K562 (cell line): ENCODE measurements around the gene CROCC2. TPM values are rescaled to one million over a fixed set of nuclear protein-coding genes. Genes with fewer than 3 reads are reported as not detected.

Source experiments
- ATAC-seq: fragments of 200-7000 bp; cut with Tn5 transposase; 3 replicates; pipeline ENCODE4 v1.9.1; 2020; ENCODE audit warnings: moderate library complexity
- BruUV-seq: library from RNA; stranded (reverse); fragments of 400-500 nt; replicated peaks from 2 replicates; lab custom pipeline; 2021; lab: Mats Ljungman, UMichigan
- CTCF ChIA-PET: fragments of 300-600 bp; formaldehyde crosslinking; extraction: SDS; loops from one replicate; lab custom pipeline; 2021; ENCODE audit warnings: low intra/inter-chr PET ratio; lab: Yijun Ruan, JAX
- POLR2A ChIA-PET: fragments of 300-600, 350-650 bp; sonication (Branson Sonifier 250); formaldehyde crosslinking; extraction: SDS; loops from one replicate; lab custom pipeline; 2021; ENCODE audit warnings: antibody characterized with exemption, inconsistent platforms; lab: Yijun Ruan, JAX
- DNase-seq, 4 experiments: peaks; one replicate each; pipeline versions ENCODE4 v3.0.0 to v3.0.0-alpha.2; 2011 to 2018; ENCODE audit warnings: low spot score in 3 of 4, mixed read lengths in 3 of 4; ENCODE audit errors: extremely low read depth in 1 of 4
- FAIRE-seq: peaks from 2 replicates; lab custom pipeline; 2011; peaks lifted over from hg19 to GRCh38; lab: Jason Lieb, UNC
- H2AFZ ChIP-seq: 2 replicates; pipeline ENCODE4 v1.6.0; 2011; ENCODE audit warnings: low read depth, low read length, control low read depth, inconsistent platforms
- H3K27ac ChIP-seq: fragments of 200-600 bp; 3 replicates; pipeline ENCODE4 v1.8.0; 2011; ENCODE audit warnings: low read depth, mild to moderate bottlenecking, control low read depth, inconsistent platforms, low read length, moderate library complexity, mixed read lengths; ENCODE audit errors: extremely low read depth
- H3K27me3 ChIP-seq, 2 experiments: fragments of 300-600 bp in 1 of 2; 2 replicates in 1 of 2; 3 replicates in 1 of 2; pipeline versions ENCODE4 v1.6.0 to v1.8.0; 2011; ENCODE audit warnings: inconsistent platforms in 2 of 2, low read length in 2 of 2, mild to moderate bottlenecking in 1 of 2, mixed read lengths in 1 of 2, moderate library complexity in 1 of 2; ENCODE audit not compliant: control insufficient read depth in 2 of 2, insufficient read depth in 2 of 2
- H3K36me3 ChIP-seq: fragments of 300-600 bp; 3 replicates; pipeline ENCODE4 v1.8.0; 2011; ENCODE audit warnings: mild to moderate bottlenecking, low read length, inconsistent platforms; ENCODE audit not compliant: control insufficient read depth, insufficient read depth
- H3K4me1 ChIP-seq, 2 experiments: fragments of 200-600 bp in 1 of 2; replicated peaks in 1 of 2; 2 replicates in 1 of 2; 3 replicates in 1 of 2; pipeline versions ENCODE4 v1.5.1 to v1.8.0; 2011; ENCODE audit warnings: inconsistent platforms in 2 of 2, low read length in 2 of 2, mild to moderate bottlenecking in 1 of 2, mixed read lengths in 1 of 2, moderate library complexity in 1 of 2; ENCODE audit not compliant: control insufficient read depth in 2 of 2, insufficient read depth in 2 of 2
- H3K4me2 ChIP-seq: 2 replicates; pipeline ENCODE4 v1.6.1; 2011; ENCODE audit warnings: low read length, control low read depth, inconsistent platforms, mixed read lengths; ENCODE audit not compliant: insufficient read depth
- H3K4me3 ChIP-seq: fragments of 200-600 bp; sonication (generic), shearing (Covaris generic); 2 replicates; pipeline ENCODE4 v1.5.1; 2016; ENCODE audit warnings: control low read depth, inconsistent platforms
- H3K79me2 ChIP-seq: fragments of 200-600 bp; 3 replicates; pipeline ENCODE4 v1.8.0; 2011; ENCODE audit warnings: low read length, inconsistent platforms; ENCODE audit not compliant: control insufficient read depth, insufficient read depth
- H3K9ac ChIP-seq, 2 experiments: 2 replicates each; pipeline versions ENCODE4 v1.6.0 to v1.6.1; 2011; ENCODE audit warnings: low read depth in 2 of 2, low read length in 2 of 2, control low read depth in 1 of 2, inconsistent platforms in 1 of 2, mild to moderate bottlenecking in 1 of 2, mixed read lengths in 1 of 2; ENCODE audit not compliant: insufficient read depth in 1 of 2
- H3K9me1 ChIP-seq: one replicate; pipeline ENCODE4 v1.6.0; 2011; ENCODE audit warnings: inconsistent platforms, mild to moderate bottlenecking, low read length, moderate library complexity; ENCODE audit not compliant: control insufficient read depth, insufficient read depth
- H3K9me3 ChIP-seq: replicated peaks from 2 replicates; pipeline ENCODE4 v1.5.1; 2011; ENCODE audit warnings: low read depth, low read length, inconsistent platforms; ENCODE audit not compliant: control insufficient read depth, insufficient read depth
- H4K20me1 ChIP-seq: replicated peaks from 2 replicates; pipeline ENCODE4 v1.6.1; 2011; ENCODE audit warnings: low read length, inconsistent platforms, mixed read lengths; ENCODE audit not compliant: control insufficient read depth, insufficient read depth
- BMI1 ChIP-seq: fragments of 150-350 bp; IDR thresholded peaks from 2 replicates; pipeline ENCODE4 v1.6.1; 2014; ENCODE audit warnings: low read length
- BRD9 ChIP-seq: fragments of 450-650 bp; IDR thresholded peaks from 2 replicates; pipeline ENCODE4 v1.6.1; 2018; ENCODE audit warnings: low read depth; ENCODE audit not compliant: partially characterized antibody
- CBX3 ChIP-seq, 2 experiments: IDR thresholded peaks; 1 replicate in 1 of 2; 2 replicates in 1 of 2; pipeline ENCODE4 v1.6.1; 2012; ENCODE audit warnings: inconsistent platforms in 2 of 2, low read length in 2 of 2, borderline replicate concordance in 1 of 2, control low read depth in 1 of 2
- CBX5 ChIP-seq: IDR thresholded peaks from 2 replicates; pipeline ENCODE4 v1.6.1; 2014; ENCODE audit warnings: low read depth, borderline replicate concordance
- CREB1 ChIP-seq, 2 experiments: sonication (generic) in 1 of 2; formaldehyde crosslinking in 1 of 2; IDR thresholded peaks; 2 replicates each; pipeline versions ENCODE4 v1.6.1 to v1.8.0; 2012 to 2022; ENCODE audit warnings: inconsistent platforms in 1 of 2, mild to moderate bottlenecking in 1 of 2, missing genetic modification reagents in 1 of 2, moderate library complexity in 1 of 2
- FOXA3 ChIP-seq, 2 experiments: fragments of 450-650 bp in 1 of 2; sonication (generic) in 1 of 2; formaldehyde crosslinking; IDR thresholded peaks in 1 of 2; conservative IDR thresholded peaks in 1 of 2; 2 replicates each; pipeline versions ENCODE4 v1.4.0 to v1.8.0; 2020 to 2022; ENCODE audit warnings: mild to moderate bottlenecking in 2 of 2, missing genetic modification reagents in 1 of 2
- HDAC2 ChIP-seq: fragments of 450-650 bp; IDR thresholded peaks from 2 replicates; pipeline ENCODE4 v1.6.1; 2016; ENCODE audit warnings: mild to moderate bottlenecking
- KLF13 ChIP-seq: fragments of 450-650 bp; IDR thresholded peaks from 2 replicates; pipeline ENCODE4 v1.6.1; 2016; ENCODE audit warnings: missing genetic modification characterization, low read depth, mild to moderate bottlenecking, missing compliant biosample characterization, moderate library complexity, borderline replicate concordance
- NFE2 ChIP-seq: IDR thresholded peaks from 2 replicates; pipeline ENCODE4 v1.6.1; 2014; ENCODE audit warnings: antibody characterized with exemption, low read depth
- NFYB ChIP-seq: IDR thresholded peaks from 2 replicates; pipeline ENCODE4 v1.6.1; 2011; ENCODE audit warnings: mild to moderate bottlenecking, moderate library complexity; ENCODE audit not compliant: insufficient read length; ENCODE audit errors: extremely low read depth
- OTX1 ChIP-seq: fragments of 450-650 bp; formaldehyde crosslinking; IDR thresholded peaks from 2 replicates; pipeline ENCODE4 v1.4.0; 2022; ENCODE audit warnings: mild to moderate bottlenecking
- ZNF165 ChIP-seq: fragments of 250-450 bp; sonication (Bioruptor Pico); IDR thresholded peaks from 2 replicates; pipeline ENCODE4 v1.4.0; 2020; ENCODE audit warnings: borderline replicate concordance
- ZNF23 ChIP-seq: fragments of 250-450 bp; sonication (Bioruptor Pico); IDR thresholded peaks from 2 replicates; pipeline ENCODE4 v1.4.0; 2020; ENCODE audit warnings: mild to moderate bottlenecking
- WGBS: fragments of 100-300 bp; shearing (Covaris generic); methylation state at CpG from one replicate; pipeline ENCODE4 v1.1.6; 2016; ENCODE audit warnings: low coverage, mixed read lengths; ENCODE audit not compliant: insufficient coverage; ENCODE audit errors: missing lambda C conversion rate; 5-methylcytosine and 5-hydroxymethylcytosine counted together
- in situ Hi-C: fragments of 300-500 bp; cut with MboI; formaldehyde crosslinking; loops from 4 replicates; pipeline ENCODE4 v1.15.0; 2018; ENCODE audit warnings: inconsistent platforms, mixed read lengths
- intact Hi-C: fragments of 100-400 bp; cut with micrococcal nuclease; formaldehyde crosslinking; loops from 2 replicates; pipeline ENCODE4 v1.14.2; 2022
- polyA plus RNA-seq, 8 experiments: library from polyadenylated mRNA; depleted of rRNA in 4 of 8; stranded (reverse) in 5 of 8; unstranded in 3 of 8; fragments of >200 nt; fragmentation: Nextera tagmentation in 2 of 8; fragmentation: Illumina TruSeq in 1 of 8; extraction: Ambion mirVana in 2 of 8; extraction: Trizol in 1 of 8; gene quantifications; 2 replicates each; pipeline versions ENCODE4 v1.2.1 to v1.2.3, GENCODE V29; 2011 to 2014; ENCODE audit warnings: inconsistent platforms in 1 of 8, missing spikeins in 1 of 8
- total RNA-seq, 7 experiments: library from RNA; depleted of rRNA in 6 of 7; stranded (reverse); fragments of >200 nt in 6 of 7; fragmentation: Illumina TruSeq in 2 of 7; extraction: Trizol in 2 of 7; gene quantifications; 2 replicates each; pipeline versions ENCODE4 v1.2.1 to v1.2.3, GENCODE V29; 2011 to 2021; ENCODE audit warnings: low replicate concordance in 1 of 7
- TF ChIP-seq, protein P1 (sequence below): fragments of 450-650 bp; IDR thresholded peaks from 2 replicates; pipeline ENCODE4 v1.6.1; 2014; ENCODE audit warnings: low read depth, mild to moderate bottlenecking, moderate library complexity, borderline replicate concordance
- TF ChIP-seq, protein P2 (sequence below): IDR thresholded peaks from 2 replicates; pipeline ENCODE4 v1.6.1; 2012; ENCODE audit warnings: low read depth, low read length, improper control_type of control experiment, borderline replicate concordance
- TF ChIP-seq, protein P3 (sequence below): fragments of 250-450 bp; sonication (Bioruptor Pico); IDR thresholded peaks from 2 replicates; pipeline ENCODE4 v1.4.0; 2020; ENCODE audit warnings: mild to moderate bottlenecking, moderate library complexity, borderline replicate concordance

The CROCC2 gene
- total and polyA plus RNA-seq, 9 of the 15 experiments (the other 6 are each of a cell fraction or from before 2014, with no cell fraction given), result not detected

DNA sequence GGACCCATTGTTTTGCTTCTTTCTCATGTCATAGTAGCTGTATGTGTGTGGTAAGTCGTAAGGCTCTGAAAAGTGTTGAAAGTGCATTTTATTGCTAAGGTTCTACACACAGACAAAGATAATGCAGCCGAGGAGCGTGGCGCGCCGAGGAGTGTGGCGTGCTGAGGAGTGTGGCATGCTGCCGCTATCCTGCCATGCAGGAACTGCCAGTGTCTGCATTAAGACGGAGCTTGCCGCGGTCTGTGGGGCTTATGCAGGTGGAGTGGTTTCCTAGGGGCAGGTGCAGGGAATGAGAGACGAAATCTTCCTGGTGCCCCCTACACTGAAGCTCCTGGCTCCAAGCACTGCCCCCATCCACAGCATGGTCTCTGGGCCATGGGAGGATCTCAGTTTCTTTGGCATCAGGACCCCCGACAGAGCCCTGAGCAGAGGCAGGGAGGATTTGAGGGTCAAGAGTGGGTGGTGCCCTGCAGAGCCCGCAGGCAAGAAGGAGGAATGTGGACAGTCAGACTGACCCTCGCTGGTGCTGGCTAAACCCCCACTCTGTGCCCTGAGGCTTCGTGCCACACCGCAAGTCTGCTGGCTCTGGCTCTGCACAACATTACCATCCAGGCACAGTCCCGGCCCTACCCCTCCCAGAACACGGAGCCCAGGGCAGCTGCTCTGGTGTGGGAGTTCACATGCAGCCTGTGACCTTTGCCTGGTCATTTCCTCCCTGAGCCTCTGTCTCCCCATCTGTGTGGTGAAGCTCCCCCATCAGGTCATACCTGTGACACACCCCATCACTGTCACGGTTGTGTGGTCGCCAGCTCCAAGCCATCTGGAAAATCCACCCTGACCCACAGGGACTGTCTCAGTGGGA lies 95.5 kb downstream of the CROCC2 start:
- Histone ChIP-seq H3K27ac (no peak overlapping the region), H3K27me3 (peaks cover 0 to 24% of the 10 kb centered on the region in 2 experiments; a peak in 2 of 5 replicates), H3K9me3 (no peaks in the 10 kb centered on the region), H3K4me2 (no peak overlapping the region), H3K36me3 (no peaks in the 10 kb centered on the region), H3K4me1 (peaks cover 0 to 26% of the 10 kb centered on the region in 2 experiments; a peak in 2 of 5 replicates), H3K9me1 (no peaks in the 10 kb centered on the region), H3K9ac (no peak overlapping the region), H4K20me1 (no peaks in the 10 kb centered on the region; the same call in none of the 2 replicates), H3K79me2 (no peaks in the 10 kb centered on the region), H3K4me3 (no peak overlapping the region), H2AFZ (no peak overlapping the region)
- whole genome bisulfite sequencing, result 6% methylated on average over 20 of the region's 21 CpGs
- in situ Hi-C loops (no loop called here), intact Hi-C loops (no loop called here)
- ChIA-PET POLR2A (no interaction called here), CTCF (no interaction called here)
- no TSS peak for BruUV-seq
- ATAC-seq, result no peak
- FAIRE-seq, result no peak
- no peak for DNase-seq
- TF ChIP-seq CBX5 (no peak), HDAC2 (no peak), KLF13 (no peak), FOXA3 (CRISPR knock-in tag; conservative IDR thresholded peaks at IDR 0.05 in 1 of 2, IDR thresholded peaks at IDR 0.05 in 1 of 2) (no peak), ZNF23 (CRISPR knock-in tag) (no peak), BMI1 (no peak), NFE2 (no peak), CREB1 (IDR thresholded peaks at IDR 0.05) (no peak), CREB1 (CRISPR knock-in tag; IDR thresholded peaks at IDR 0.05) (no peak), BRD9 (no peak), ZNF165 (no peak), NFYB (no peak), OTX1 (no peak), CBX3 (IDR thresholded peaks at IDR 0.05; ENCODE audit: borderline replicate concordance in 1 of 2, low read length in 2 of 2) (no peak)
- TF ChIP-seq, protein P1, sequence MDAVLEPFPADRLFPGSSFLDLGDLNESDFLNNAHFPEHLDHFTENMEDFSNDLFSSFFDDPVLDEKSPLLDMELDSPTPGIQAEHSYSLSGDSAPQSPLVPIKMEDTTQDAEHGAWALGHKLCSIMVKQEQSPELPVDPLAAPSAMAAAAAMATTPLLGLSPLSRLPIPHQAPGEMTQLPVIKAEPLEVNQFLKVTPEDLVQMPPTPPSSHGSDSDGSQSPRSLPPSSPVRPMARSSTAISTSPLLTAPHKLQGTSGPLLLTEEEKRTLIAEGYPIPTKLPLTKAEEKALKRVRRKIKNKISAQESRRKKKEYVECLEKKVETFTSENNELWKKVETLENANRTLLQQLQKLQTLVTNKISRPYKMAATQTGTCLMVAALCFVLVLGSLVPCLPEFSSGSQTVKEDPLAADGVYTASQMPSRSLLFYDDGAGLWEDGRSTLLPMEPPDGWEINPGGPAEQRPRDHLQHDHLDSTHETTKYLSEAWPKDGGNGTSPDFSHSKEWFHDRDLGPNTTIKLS, result no peak
- TF ChIP-seq, protein P2, sequence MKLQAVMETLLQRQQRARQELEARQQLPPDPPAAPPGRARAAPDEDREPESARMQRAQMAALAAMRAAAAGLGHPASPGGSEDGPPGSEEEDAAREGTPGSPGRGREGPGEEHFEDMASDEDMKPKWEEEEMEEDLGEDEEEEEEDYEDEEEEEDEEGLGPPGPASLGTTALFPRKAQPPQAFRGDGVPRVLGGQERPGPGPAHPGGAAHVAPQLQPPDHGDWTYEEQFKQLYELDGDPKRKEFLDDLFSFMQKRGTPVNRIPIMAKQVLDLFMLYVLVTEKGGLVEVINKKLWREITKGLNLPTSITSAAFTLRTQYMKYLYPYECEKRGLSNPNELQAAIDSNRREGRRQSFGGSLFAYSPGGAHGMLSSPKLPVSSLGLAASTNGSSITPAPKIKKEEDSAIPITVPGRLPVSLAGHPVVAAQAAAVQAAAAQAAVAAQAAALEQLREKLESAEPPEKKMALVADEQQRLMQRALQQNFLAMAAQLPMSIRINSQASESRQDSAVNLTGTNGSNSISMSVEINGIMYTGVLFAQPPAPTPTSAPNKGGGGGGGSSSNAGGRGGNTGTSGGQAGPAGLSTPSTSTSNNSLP, result no peak
- TF ChIP-seq, protein P3, sequence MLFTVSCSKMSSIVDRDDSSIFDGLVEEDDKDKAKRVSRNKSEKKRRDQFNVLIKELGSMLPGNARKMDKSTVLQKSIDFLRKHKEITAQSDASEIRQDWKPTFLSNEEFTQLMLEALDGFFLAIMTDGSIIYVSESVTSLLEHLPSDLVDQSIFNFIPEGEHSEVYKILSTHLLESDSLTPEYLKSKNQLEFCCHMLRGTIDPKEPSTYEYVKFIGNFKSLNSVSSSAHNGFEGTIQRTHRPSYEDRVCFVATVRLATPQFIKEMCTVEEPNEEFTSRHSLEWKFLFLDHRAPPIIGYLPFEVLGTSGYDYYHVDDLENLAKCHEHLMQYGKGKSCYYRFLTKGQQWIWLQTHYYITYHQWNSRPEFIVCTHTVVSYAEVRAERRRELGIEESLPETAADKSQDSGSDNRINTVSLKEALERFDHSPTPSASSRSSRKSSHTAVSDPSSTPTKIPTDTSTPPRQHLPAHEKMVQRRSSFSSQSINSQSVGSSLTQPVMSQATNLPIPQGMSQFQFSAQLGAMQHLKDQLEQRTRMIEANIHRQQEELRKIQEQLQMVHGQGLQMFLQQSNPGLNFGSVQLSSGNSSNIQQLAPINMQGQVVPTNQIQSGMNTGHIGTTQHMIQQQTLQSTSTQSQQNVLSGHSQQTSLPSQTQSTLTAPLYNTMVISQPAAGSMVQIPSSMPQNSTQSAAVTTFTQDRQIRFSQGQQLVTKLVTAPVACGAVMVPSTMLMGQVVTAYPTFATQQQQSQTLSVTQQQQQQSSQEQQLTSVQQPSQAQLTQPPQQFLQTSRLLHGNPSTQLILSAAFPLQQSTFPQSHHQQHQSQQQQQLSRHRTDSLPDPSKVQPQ (CRISPR knock-in tag), result no peak
